Fibroblast of mammary gland (primary cell): ENCODE data around the gene SEMA3G.

Experiments
- DNase-seq: peaks from one replicate; pipeline ENCODE4 v3.0.0-alpha.2; 2010; ENCODE audit warnings: low read depth
- H3K4me3 ChIP-seq: 2 replicates; pipeline ENCODE4 v1.5.1; 2011; ENCODE audit warnings: low read depth, mild to moderate bottlenecking, low read length, moderate library complexity; ENCODE audit not compliant: control insufficient read depth
- CTCF ChIP-seq: conservative IDR thresholded peaks from 2 replicates; pipeline ENCODE4 v1.5.1; 2011; ENCODE audit warnings: low read depth, low read length, inconsistent platforms; ENCODE audit not compliant: control insufficient read depth, insufficient read depth

Gene SEMA3G

DNA sequence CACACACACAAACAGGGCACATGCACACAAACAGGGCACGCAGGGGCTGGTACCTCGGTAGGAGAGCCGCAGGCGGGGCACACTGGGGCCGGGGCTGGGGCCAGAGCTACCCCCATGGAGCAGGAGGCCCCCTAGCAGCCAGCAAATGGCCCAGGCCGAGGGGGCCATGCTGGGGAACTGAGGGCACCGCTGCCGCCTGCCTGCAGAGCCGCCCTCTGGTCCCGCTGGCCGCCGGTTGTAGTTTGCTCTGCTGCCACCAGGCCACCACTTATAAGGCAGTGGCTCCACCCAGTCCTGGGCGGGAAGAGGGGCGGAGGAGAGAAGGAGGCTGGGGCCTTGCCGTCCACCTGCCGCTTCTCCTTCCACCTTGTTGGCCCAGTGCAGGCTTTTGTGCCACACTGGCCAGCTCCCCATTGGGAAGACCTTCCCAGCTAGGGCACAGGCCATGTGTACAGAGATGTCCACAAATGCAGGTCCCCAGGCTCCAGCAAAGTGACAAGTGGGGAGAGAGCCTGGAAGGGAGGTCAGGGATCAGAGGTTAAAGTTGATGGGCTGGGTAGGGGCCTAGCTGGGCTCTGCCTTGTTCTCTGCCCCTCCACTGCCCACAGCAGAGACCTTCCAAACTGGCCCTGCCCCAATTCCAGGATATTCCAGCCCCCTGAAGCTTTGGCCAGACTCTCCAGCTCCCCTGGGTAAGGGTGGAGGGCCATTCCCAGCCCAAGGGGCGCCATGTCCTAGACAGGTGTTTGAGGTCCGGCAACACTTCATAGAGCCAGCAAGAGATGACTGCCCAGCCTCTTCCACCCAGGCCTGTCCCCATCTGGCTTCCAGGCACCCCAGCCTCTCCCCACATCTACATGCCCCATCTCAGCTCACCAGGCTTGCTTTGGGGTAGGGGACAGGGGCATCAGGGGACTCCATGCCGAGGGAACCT, at the start of gene SEMA3G:
Gene SEMA3G, minus strand, starts transcription at position 244 of the 934 bp plus-strand sequence. Its CDS starts 76 bp downstream, at position 168.
- peak; percentile 26 for DNase-seq
- no peak for TF ChIP-seq CTCF
- H3K4me3 ChIP-seq: no peak within 1 kb of the TSS

DNA sequence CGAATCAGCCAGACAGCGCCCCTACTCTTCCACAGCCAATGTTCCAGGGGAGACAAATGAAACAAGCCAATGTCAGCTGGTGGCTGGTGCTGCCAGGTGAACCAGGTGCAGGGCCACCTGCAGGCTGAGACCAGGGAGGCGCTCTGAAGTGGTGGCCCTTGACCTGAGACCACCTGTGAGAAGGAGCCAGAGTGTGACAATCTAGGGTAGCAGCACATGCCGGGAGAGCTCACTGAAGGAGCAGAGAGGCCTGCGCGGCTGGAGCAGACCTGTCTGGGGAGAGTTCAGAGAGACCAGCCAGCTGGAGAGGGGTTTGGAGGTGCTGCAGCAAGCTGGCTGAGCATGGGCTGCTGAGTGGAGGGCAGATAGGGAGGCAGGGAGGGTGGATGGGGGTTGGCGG, 49.5 kb upstream of the SEMA3G start:
- no peak overlapping the region for H3K4me3 ChIP-seq
- DNase-seq: no peak
- TF ChIP-seq CTCF: no peak

- TF ChIP-seq CTCF: no peak
- no peak for DNase-seq
- no peak overlapping the region for H3K4me3 ChIP-seq
Measured at GRCh38 chr3:52493232-52494017, 48.5 kb upstream of the SEMA3G start.

GRCh38 chr3:52492059-52492458, 47.2 kb upstream of the SEMA3G start:
- no peak for DNase-seq
- TF ChIP-seq CTCF: no peak
- H3K4me3 ChIP-seq: no peak overlapping the region

GRCh38 chr3:52490939-52491526, 46.1 kb upstream of the SEMA3G start:
- TF ChIP-seq CTCF: no peak
- no peak overlapping the region for H3K4me3 ChIP-seq
- DNase-seq: peak; percentile 64
